Measurements from ENCODE around the gene LRRC75A. TPM values are rescaled to one million over a fixed set of nuclear protein-coding genes. Genes with fewer than 3 reads are reported as not detected.
"Not testable (repeated sequence)": the region's sequence is repeated elsewhere in the genome, so short reads cannot be mapped to it uniquely, and the experiment has no call there.

LRRC75A gene
- total RNA-seq, 1 experiment from 2014 or later, result 3.4 TPM

DNA sequence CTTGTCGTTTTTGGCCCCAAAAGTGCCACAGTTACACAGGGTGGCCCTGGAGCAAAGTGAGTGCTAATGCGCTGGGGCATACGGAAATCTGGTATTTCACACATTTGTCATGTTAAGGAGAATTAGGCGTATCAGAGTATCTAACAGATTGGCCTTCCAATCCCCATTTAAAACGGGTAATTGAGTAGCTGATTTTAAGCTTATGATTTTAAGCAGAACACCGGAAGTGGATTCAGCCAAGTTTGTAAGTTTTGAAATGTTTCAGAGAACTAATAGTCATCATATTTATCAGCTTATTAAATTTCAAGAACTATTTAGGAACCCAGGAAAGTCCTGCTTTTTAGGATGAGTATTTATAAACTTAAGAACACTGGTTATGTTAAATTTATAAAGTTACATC, 19.5 kb downstream of the LRRC75A start:
- no peak for DNase-seq (ENCODE audit: low spot score)

DNA sequence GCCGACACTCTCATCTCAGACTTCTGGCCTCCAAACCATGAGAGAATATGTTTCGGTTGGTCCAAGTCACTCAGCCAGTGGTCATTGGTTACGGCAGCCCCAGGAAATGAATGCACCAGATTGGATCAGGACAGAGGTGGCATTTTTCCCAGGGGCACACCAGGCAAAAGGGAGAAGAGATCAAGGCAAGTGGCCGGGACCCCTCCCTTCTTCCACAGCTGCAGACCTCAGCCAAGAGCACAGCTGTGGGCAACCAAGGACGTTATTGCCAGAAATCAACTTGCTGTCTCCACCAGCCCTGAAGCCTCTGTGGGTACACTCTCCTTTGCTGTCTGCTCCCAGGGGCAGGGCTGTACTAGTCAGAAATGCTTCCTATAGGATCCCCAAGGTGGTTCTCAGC, 20.7 kb downstream of the LRRC75A start:
- no peak for DNase-seq (ENCODE audit: low spot score)

DNA sequence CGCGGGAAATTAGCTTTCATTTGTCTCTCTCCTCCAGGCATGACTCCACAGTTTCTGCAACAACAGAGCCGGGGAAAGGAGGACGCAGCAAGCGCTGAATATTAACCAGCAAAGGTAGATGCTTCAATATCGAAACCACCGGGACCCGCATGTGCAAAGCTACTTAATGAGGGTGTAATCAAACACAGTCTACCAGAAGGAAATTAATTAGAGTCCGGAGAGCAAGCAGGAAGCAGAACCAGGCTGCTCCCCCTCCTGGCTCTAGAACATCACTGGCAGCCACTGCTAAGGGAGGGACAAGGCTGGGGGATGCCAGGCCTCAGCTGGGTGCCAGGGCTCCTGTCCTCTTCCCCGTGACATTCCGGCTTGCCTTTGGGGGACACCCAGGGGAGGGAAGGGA, 21.7 kb downstream of the LRRC75A start:
- DNase-seq (ENCODE audit: low spot score), result no peak

DNA sequence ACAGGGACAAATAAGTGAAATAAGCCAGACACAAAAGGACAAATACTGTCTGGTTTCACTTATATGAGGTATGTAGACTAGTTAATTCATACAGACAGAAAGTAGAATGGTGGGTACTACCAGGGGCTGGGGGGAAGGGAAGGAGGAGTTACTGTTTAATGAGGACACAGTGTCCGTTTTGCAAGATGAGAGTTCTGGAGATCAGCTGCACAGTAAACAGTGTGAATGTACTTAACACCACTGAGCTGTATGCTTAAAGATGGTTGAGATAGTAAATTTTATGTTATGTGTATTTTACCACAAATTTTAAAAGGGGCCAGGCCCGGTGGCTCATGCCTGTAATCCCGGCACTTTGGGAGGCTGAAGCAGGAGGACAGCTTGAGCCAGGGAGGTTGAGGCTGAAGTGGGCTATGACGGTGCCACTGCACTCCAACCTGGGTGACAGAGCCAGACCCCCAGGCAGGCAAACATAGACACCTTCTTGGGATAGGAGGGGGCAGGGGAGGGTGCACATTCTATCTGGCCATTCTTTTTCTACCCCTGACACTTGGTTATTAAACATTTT, 23.5 kb downstream of the LRRC75A start:
- no peak for DNase-seq (ENCODE audit: low spot score)

DNA sequence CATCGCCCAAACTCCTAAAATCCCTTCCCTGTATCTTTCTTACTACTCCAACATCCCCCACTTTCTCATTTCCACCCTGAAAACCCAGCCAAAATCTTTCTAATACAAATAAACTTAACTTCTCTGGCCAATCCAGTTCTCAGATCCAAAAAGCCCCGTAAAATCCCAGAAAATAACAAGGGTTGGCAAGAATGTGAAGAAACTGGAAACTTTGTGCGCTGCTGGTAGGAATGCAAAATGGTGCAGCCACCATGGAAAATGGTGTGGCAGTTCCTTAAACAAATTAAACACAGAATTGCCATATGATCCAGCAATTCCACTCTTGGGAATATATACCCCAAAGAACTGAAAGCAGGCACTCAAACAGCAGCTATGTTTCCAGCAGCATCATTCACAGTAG, 24.1 kb downstream of the LRRC75A start:
- no peak for DNase-seq (ENCODE audit: low spot score)

- DNase-seq (ENCODE audit: low spot score), result no peak
These were observed 24.9 kb downstream of the LRRC75A start for GRCh38 chr17:16467044-16467443.

- no peak for DNase-seq (ENCODE audit: low spot score)
These were observed 25.6 kb downstream of the LRRC75A start for GRCh38 chr17:16466407-16466806.

DNA sequence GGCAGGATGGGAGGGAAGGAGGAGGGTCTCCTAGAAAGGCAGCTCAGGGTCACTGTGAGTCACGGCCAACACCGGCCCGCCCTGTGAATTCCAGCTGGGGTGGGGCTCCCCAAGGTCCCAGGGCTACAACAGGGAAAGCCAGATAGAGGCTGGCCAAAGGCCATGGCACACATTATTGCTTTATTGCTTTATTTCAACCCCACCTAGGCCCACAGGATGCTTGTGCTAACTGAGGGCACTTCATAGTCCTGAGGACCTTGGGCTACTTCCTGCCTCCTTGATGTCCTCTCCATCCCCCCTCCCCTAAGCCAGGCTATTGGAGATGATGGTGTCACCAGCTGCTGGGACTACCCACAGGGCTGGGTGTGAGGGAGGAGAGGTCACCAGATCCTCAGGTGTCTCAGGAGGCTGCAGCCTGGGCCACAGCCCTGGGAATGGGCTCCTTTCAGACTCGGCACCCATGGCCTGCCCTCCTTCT, 26.1 kb downstream of the LRRC75A start:
- DNase-seq (ENCODE audit: low spot score), result no peak

GRCh38 chr17:16465052-16465312, 27.0 kb downstream of the LRRC75A start:
- no peak for DNase-seq (ENCODE audit: low spot score)

- no peak for DNase-seq (ENCODE audit: low spot score)
These were observed 27.5 kb downstream of the LRRC75A start for GRCh38 chr17:16464303-16465051.

- peak; percentile 82 for DNase-seq (ENCODE audit: low spot score)
These were observed 28.4 kb downstream of the LRRC75A start for GRCh38 chr17:16463358-16464302.

DNA sequence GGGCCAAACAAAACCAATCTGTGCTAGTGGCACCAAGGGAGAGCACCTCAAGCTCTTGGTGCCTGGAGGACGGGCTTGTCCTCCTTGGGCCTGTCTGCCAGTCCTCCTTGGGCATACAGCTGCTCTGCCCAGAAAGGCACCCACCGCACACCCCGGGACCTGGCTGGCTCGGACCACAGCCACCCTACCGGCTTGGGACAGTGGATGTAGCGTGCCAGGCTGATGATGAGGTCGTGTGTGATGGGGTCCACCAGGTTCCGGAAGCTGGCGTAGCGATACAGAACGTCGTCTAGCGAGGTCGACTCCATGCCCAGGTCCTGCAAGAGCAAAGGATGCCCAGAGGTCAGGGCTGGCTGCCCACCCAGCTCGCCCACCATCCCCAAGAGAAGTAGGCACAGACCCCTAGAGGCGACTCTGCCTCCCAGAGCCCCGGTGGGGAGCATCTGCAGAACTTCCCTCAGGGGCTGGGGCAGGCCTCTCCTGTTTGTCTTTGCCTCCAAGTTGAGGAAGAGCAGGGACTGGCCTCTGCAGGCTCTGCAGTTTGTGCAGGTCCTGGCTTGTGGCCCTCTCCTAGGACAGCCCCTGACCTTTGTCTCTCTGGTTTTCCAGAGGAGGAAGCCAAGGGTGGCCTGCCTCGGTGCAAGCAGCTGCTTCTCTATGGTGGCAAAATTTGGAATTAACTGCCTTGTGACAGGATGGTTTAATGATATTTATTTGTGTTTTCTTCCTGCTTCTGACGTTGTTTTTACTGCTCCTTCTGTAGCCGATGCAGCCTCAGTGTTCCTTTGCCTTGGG, 29.7 kb downstream of the LRRC75A start:
- no peak for DNase-seq (ENCODE audit: low spot score)

DNA sequence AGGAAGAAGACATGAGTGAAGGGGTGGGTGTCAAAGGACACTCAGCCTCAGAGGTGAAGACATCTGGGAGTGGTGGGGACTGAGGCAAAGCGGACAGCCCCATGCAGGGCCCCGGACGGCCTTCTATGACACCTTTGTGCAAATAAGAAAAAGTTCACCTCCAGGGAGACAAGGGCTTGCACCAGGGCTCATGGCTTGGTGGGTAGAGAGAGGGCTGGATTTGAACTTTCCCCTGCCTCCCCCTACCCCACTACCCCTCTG, 30.5 kb downstream of the LRRC75A start:
- DNase-seq (ENCODE audit: low spot score), result no peak

DNA sequence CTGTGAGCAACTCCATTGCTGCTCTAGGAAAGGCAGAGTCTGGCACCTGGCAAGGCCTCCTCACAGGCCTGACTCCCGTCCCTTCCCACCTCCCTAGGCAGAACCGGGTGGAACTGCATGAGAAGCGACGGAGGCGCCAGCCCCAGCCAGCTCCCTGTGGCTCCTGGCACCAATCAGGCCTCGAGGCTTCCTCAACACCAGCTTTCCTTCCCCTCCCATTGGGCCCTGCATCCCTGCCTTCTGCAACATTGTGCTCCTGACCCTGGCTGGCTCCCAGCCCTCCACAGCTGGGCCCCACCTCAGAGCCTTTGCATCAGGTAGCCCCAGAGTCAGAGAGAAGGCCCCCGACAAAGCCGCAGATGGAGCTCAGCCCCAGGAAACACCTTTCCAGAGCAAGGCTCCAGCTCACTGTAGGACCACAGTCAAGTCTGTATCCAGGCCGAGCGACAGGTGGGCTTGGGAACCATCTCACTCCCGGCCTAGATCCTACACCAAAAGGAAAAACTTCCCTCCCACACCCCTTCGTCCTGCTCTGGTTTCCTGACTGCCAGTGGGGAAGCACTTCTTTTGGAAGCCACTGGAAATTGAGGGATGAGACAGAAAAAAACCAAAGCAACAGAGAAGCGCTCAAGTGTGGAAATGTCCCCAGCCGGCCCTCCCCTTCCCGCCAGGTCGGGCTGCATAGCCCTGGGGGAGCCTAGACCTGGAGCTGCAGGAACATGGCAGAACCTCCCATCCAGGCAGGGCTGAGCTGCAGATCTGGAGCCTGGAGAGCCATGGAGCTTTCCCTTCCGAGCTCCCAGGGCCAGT, 31.0 kb downstream of the LRRC75A start:
- no peak for DNase-seq (ENCODE audit: low spot score)

DNA sequence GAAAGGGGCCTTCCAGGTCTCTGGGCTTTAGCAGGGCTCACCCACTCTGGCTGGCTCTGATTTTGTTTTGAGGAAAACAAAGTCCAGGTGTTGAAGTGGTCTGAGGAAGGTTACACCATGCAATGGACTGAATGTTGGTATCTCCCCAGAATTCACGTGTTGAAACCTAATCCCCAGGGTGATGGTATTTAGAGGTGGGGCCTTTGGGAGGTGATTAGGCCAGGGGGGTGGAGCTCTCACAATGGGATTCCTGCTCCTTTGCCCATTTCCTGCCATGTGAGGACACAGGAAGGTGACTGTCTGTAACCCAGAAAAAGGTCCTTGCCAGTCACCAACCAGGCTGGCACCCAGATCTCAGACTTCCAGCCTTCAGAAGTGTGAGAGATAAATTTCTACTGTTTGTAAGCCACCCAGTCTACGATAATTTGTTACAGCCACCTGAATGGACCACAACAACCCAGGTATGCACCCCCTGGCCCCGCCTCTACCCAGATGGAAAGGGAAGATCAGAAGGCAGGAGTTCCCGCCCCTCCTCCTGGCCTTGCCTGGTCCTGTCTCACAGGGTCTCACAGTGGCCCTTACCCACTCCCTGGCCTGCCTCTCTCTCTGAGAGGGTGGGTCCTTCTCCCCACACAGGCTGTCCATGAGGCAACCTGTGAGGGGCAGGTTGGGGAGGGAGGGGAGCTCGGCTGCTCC, 32.0 kb downstream of the LRRC75A start:
- DNase-seq (ENCODE audit: low spot score), result peak; percentile 71

- no peak for DNase-seq (ENCODE audit: low spot score)
These were observed 32.7 kb downstream of the LRRC75A start for GRCh38 chr17:16459271-16459670.

GRCh38 chr17:16456742-16457316, 35.2 kb downstream of the LRRC75A start:
- no peak for DNase-seq (ENCODE audit: low spot score)

GRCh38 chr17:16455997-16456741, 35.8 kb downstream of the LRRC75A start:
- no peak for DNase-seq (ENCODE audit: low spot score)

GRCh38 chr17:16453493-16453851, 38.5 kb downstream of the LRRC75A start:
- no peak for DNase-seq (ENCODE audit: low spot score)

GRCh38 chr17:16452268-16452667, 39.7 kb downstream of the LRRC75A start:
- not testable (repeated sequence) for DNase-seq (ENCODE audit: low spot score)
